Measurements from ENCODE around the gene STXBP6.

STXBP6 gene

DNA sequence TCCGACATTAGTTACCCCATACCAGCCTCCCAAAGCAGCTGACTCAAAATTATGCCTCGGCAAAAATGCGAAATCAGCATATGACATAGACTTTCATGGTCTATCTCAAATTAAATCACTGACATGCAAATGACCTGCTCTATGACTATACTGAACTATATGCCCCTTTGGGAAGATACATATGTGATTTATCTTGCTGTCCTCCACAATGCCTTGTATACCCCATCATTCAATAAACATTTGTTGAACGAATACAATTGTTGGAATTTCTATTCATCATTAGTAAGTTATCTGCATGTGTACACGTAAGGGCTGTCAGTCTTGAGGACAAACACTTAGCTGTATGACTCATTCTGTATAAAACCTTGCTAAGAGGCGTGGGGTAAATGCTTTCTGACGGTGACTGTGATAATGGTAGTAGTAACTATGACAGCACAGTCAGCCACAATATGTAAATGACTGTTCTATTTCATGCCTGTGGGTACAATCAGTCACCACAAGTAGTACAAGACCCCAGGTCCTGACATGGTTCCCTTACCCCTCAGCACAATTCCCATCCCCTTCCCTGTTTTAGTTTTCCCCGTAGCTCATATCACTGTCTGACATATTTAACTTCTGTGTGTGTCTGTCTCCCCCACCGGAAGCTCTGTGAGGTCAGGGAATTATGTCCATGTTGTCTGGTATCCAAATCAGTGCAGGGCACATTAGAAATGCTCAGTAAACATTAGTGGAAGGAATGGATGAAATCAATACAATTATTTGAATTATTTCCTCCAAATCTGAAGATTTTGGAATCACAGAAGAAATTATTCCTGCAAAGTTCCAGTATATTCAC lies 42.8 kb downstream of the STXBP6 start:
- no peak overlapping the region for H3K4me3 ChIP-seq (ENCODE audit: low read length)
- H3K4me1 ChIP-seq (ENCODE audit: control insufficient read depth, insufficient read depth, low read length) = peaks cover 22% of the 10 kb centered on the region

DNA sequence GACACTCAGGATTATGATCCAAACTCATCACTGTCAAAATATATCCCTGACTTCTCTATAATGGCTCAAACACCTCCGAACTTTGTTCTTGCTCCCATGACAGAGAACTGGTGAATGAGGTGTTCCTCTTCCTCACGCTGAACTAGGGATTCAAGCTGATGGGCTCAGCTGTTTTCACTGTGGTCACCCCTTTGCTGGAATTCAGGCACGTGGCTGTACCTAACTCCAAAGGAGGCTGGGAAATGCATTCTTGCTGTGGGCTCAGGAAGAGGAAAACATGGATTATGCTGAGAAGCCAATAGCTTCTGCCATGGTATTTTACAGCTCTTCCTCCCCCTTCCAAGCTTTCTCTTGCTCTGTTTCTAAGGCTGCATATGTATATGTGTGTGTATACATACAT lies 43.9 kb downstream of the STXBP6 start:
- no peak overlapping the region for H3K9ac ChIP-seq (ENCODE audit: low read length)
- peaks cover 22% of the 10 kb centered on the region for H3K4me1 ChIP-seq (ENCODE audit: control insufficient read depth, insufficient read depth, low read length)
- H3K4me3 ChIP-seq (ENCODE audit: low read length) = no peak overlapping the region
- no peaks in the 10 kb centered on the region for H3K9me3 ChIP-seq (ENCODE audit: control insufficient read depth, low read length)
- no peaks in the 10 kb centered on the region for H3K27me3 ChIP-seq (ENCODE audit: control insufficient read depth, insufficient read depth, low read length)
- H3K36me3 ChIP-seq (ENCODE audit: control insufficient read depth, insufficient read depth, low read length) = no peaks in the 10 kb centered on the region

More for the DNA sequence above, 42.8 kb downstream of the STXBP6 start:
- Histone ChIP-seq H3K27me3 (ENCODE audit: control insufficient read depth, insufficient read depth, low read length) (no peaks in the 10 kb centered on the region), H3K9me3 (ENCODE audit: control insufficient read depth, low read length) (no peaks in the 10 kb centered on the region), H3K36me3 (ENCODE audit: control insufficient read depth, insufficient read depth, low read length) (no peaks in the 10 kb centered on the region), H3K9ac (ENCODE audit: low read length) (no peak overlapping the region)

DNA sequence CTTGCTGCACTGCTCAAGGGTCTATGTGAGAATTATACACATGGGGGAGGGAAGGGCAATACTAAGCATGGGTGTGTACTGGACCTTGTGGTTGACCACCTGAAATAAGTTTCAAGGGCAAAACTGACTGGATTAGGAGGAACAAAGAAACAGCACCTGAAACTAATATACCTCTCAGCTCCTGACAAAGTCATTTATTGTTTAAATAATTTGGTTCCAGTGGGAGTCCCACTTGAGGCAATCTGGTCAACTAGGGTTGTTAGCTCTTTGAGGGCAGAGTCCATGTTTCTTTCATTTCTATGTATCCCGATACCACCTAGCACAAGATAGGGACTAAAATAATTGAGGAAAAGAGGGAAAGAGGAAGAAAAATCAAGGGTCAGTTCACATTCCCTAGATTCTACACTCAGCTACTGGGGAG lies 45.5 kb downstream of the STXBP6 start:
- no peak overlapping the region for H3K4me3 ChIP-seq (ENCODE audit: low read length)
- H3K4me1 ChIP-seq (ENCODE audit: control insufficient read depth, insufficient read depth, low read length) = peaks cover 14% of the 10 kb centered on the region
- no peaks in the 10 kb centered on the region for H3K36me3 ChIP-seq (ENCODE audit: control insufficient read depth, insufficient read depth, low read length)
- H3K27me3 ChIP-seq (ENCODE audit: control insufficient read depth, insufficient read depth, low read length) = no peaks in the 10 kb centered on the region
- H3K9ac ChIP-seq (ENCODE audit: low read length) = no peak overlapping the region
- H3K9me3 ChIP-seq (ENCODE audit: control insufficient read depth, low read length) = no peaks in the 10 kb centered on the region

DNA sequence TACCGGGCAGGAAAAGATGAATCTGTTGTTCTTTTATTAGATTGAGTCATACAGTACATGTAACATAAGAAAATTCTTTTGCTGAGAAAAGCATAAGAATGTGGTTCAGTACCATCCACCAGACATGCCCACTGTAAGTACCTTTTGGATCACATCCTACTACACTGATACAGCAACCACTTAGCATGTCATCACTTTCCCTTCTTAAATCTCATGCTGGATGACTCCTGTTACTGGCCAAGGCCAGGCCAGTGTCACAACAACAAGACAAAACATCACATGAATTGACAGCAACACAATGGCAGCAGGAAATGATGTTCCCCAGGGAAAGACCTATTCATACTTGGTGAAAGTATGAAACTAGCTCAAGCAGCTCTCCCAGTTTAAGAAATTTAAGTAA lies 46.4 kb downstream of the STXBP6 start:
- Histone ChIP-seq H3K4me1 (ENCODE audit: control insufficient read depth, insufficient read depth, low read length) (peaks cover 13% of the 10 kb centered on the region), H3K36me3 (ENCODE audit: control insufficient read depth, insufficient read depth, low read length) (no peaks in the 10 kb centered on the region)

DNA sequence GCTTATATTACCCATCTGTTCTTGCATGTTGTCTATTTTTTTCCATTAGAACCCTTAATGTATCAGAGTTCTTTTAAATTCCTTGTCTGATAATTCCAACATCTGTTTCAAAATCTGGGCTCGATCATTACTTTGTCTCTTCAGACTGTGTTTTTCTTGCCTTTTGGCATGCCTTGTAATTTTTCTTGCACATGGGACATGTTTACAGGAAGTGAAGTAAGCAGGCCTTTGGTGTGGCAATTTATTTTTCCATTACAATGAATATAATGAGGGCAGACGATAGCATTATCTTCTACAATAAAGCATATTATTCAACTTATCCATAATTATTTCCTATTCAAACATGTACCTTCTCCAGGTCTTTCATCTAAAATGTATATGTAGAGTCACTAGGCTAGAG lies 48.3 kb downstream of the STXBP6 start:
- no peaks in the 10 kb centered on the region for H3K9me3 ChIP-seq (ENCODE audit: control insufficient read depth, low read length)
- H3K4me3 ChIP-seq (ENCODE audit: low read length) = no peak overlapping the region
- no peak overlapping the region for H3K9ac ChIP-seq (ENCODE audit: low read length)
- no peaks in the 10 kb centered on the region for H3K4me1 ChIP-seq (ENCODE audit: control insufficient read depth, insufficient read depth, low read length)
- no peaks in the 10 kb centered on the region for H3K36me3 ChIP-seq (ENCODE audit: control insufficient read depth, insufficient read depth, low read length)
- H3K27me3 ChIP-seq (ENCODE audit: control insufficient read depth, insufficient read depth, low read length) = no peaks in the 10 kb centered on the region

More for the DNA sequence above, 46.4 kb downstream of the STXBP6 start:
- H3K9me3 ChIP-seq (ENCODE audit: control insufficient read depth, low read length) = no peaks in the 10 kb centered on the region
- no peak overlapping the region for H3K4me3 ChIP-seq (ENCODE audit: low read length)
- no peaks in the 10 kb centered on the region for H3K27me3 ChIP-seq (ENCODE audit: control insufficient read depth, insufficient read depth, low read length)
- H3K9ac ChIP-seq (ENCODE audit: low read length) = no peak overlapping the region

DNA sequence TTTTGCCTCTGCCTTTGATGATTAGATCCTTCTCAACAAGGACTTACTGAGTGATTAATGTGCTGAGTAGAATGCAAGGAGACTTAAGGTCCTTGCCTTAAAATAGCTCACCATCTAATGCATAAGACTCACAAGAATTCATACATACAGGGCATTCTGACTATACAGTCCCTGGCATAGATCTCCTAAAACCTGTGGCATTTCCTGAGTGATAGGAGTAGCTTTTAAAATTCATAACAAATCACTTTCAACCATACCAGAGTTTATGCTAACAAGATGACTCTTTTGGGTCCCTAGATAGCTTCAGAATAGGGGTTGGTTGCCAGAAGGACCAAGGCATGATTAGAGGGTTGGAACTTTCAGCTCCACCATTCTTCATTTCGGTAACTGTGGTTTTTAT lies 48.8 kb downstream of the STXBP6 start:
- Histone ChIP-seq H3K27me3 (ENCODE audit: control insufficient read depth, insufficient read depth, low read length) (no peaks in the 10 kb centered on the region), H3K4me1 (ENCODE audit: control insufficient read depth, insufficient read depth, low read length) (no peaks in the 10 kb centered on the region), H3K9me3 (ENCODE audit: control insufficient read depth, low read length) (no peaks in the 10 kb centered on the region), H3K4me3 (ENCODE audit: low read length) (no peak overlapping the region), H3K9ac (ENCODE audit: low read length) (no peak overlapping the region), H3K36me3 (ENCODE audit: control insufficient read depth, insufficient read depth, low read length) (no peaks in the 10 kb centered on the region)

DNA sequence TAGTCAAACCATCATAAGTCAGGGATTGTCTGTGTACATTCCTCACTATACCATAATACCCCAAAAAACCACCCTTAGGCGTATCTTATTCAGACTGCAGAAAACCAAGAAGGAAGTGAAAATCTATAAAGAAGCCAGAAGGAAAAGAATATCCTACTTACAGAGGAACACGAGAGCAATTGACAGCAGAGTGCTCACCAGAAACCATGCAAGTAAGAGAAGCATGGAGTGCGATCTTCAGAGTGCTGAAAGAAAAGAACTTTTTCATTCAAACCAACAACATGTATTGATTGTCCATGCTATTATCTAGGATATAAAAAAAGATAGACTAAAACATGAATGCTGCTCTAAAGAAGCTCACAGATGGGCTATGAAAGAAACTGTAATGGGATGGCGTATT lies 50.8 kb downstream of the STXBP6 start:
- Histone ChIP-seq H3K36me3 (ENCODE audit: control insufficient read depth, insufficient read depth, low read length) (no peaks in the 10 kb centered on the region), H3K4me3 (ENCODE audit: low read length) (no peak overlapping the region), H3K9me3 (ENCODE audit: control insufficient read depth, low read length) (no peaks in the 10 kb centered on the region), H3K4me1 (ENCODE audit: control insufficient read depth, insufficient read depth, low read length) (no peaks in the 10 kb centered on the region), H3K27me3 (ENCODE audit: control insufficient read depth, insufficient read depth, low read length) (no peaks in the 10 kb centered on the region), H3K9ac (ENCODE audit: low read length) (no peak overlapping the region)

DNA sequence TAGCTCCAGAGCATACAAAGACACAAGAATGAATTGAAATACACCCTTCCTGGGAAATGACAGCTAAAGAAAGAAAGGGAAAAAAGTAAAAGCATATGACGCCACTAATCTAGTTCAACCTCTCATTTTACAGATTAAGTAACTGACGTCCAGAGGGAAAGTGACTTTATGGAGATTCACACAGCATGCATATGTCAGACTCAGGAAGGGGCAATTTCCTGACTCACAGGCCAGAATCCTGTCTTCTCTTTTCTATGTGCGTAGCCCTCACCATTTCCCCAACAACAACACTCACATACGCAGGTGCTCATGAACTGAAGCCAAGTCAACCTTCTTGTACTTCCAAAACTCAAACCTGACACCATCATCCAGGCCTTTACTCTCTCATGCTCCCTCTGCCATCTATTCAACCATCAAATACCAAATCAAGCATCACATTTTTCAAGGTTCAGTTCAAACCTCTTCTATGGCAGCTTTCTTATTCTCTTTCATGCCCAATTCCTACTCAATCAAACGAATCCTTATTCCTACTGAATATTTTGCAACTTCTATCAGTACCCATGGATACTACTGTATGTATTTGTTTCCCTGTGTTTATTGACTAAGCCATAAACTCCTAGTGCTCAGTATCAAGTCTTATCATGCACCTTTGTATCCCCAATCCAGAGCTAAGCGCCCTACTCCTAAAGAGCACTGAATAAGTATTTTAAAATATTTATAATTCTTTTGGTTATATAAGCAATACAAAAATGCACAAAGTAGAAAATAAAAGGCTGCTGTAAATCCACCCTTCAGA lies 52.8 kb downstream of the STXBP6 start:
- Histone ChIP-seq H3K4me1 (ENCODE audit: control insufficient read depth, insufficient read depth, low read length) (no peaks in the 10 kb centered on the region), H3K36me3 (ENCODE audit: control insufficient read depth, insufficient read depth, low read length) (no peaks in the 10 kb centered on the region), H3K27me3 (ENCODE audit: control insufficient read depth, insufficient read depth, low read length) (no peaks in the 10 kb centered on the region), H3K9ac (ENCODE audit: low read length) (no peak overlapping the region), H3K9me3 (ENCODE audit: control insufficient read depth, low read length) (no peaks in the 10 kb centered on the region), H3K4me3 (ENCODE audit: low read length) (no peak overlapping the region)

DNA sequence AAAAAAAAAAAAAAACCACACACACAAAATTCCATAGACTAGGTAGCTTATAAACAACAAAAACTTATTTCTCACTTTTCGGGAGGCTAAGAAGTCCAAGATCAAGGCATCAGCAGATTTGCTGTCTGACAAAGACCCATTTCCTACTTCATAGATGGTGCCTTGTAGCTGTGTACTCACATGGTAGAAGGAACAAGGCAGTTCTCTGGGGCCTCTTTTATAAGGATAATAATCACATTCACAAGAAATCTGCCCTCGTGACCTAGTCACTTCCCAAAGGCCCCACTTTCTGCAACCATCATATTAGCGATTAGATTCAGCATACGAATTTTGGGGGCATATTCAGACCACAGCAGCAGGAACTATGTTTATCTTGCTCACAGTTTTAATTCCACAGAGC lies 54.9 kb downstream of the STXBP6 start:
- H3K9ac ChIP-seq (ENCODE audit: low read length) = no peak overlapping the region
- H3K9me3 ChIP-seq (ENCODE audit: control insufficient read depth, low read length) = no peaks in the 10 kb centered on the region
- no peak overlapping the region for H3K4me3 ChIP-seq (ENCODE audit: low read length)
- no peaks in the 10 kb centered on the region for H3K4me1 ChIP-seq (ENCODE audit: control insufficient read depth, insufficient read depth, low read length)
- no peaks in the 10 kb centered on the region for H3K36me3 ChIP-seq (ENCODE audit: control insufficient read depth, insufficient read depth, low read length)
- no peaks in the 10 kb centered on the region for H3K27me3 ChIP-seq (ENCODE audit: control insufficient read depth, insufficient read depth, low read length)

DNA sequence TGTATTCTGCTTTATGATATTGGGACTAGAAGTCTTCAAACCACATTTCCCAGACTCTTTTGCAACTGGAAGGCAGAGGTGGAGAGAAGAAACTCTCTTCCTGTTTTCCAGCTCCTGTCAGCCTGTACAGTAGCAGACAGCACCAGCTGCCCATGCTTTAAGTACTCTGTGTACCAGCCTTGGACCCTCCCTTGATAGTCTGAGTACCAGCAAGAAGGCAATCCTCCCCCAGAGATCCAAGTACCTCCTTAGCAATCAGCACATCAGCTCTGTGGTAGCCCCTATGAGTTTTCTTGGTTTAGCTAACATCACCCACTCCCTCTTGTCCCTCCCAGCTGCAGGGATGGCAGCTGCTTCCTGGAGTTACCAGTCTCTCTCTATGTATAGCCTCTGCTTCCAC lies 56.3 kb downstream of the STXBP6 start:
- no peak overlapping the region for H3K4me3 ChIP-seq (ENCODE audit: low read length)
- H3K9ac ChIP-seq (ENCODE audit: low read length) = no peak overlapping the region
- no peaks in the 10 kb centered on the region for H3K27me3 ChIP-seq (ENCODE audit: control insufficient read depth, insufficient read depth, low read length)
- H3K36me3 ChIP-seq (ENCODE audit: control insufficient read depth, insufficient read depth, low read length) = no peaks in the 10 kb centered on the region
- no peaks in the 10 kb centered on the region for H3K9me3 ChIP-seq (ENCODE audit: control insufficient read depth, low read length)
- H3K4me1 ChIP-seq (ENCODE audit: control insufficient read depth, insufficient read depth, low read length) = no peaks in the 10 kb centered on the region

DNA sequence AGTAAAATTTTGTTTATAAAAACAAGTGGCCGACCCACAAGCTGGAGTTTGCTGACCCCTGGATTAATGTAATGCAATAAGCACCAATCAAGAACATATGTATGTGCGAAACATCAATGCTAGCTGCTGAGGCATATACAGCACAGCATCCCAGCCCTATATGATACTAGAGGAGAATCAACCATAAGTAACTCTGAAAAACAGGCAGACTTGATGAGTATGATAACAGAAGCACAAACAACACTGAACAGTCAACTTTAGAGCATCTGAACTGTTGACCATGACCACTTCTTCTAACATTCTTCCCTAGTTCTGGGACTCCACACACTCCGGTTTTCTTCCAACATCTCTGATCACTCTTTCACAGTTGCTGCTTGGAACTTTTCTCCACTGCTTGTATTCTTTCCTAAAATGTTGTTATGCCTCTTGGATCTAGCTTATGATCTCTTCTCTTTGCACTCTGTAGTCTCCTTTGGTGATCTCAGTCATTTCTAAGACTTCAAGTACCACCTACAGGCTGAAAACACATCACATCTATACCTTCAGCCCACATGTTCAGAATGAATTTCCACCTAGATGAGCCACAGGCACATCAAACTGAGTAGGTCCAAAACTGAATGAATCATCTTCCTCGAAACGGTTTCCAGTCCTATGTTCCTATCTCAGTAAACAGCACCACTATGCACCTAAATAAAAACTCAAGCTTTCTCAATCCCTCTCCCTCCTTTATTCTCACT lies 57.2 kb downstream of the STXBP6 start:
- no peaks in the 10 kb centered on the region for H3K9me3 ChIP-seq (ENCODE audit: control insufficient read depth, low read length)
- H3K4me1 ChIP-seq (ENCODE audit: control insufficient read depth, insufficient read depth, low read length) = no peaks in the 10 kb centered on the region
- no peaks in the 10 kb centered on the region for H3K27me3 ChIP-seq (ENCODE audit: control insufficient read depth, insufficient read depth, low read length)
- no peak overlapping the region for H3K9ac ChIP-seq (ENCODE audit: low read length)
- H3K36me3 ChIP-seq (ENCODE audit: control insufficient read depth, insufficient read depth, low read length) = no peaks in the 10 kb centered on the region
- H3K4me3 ChIP-seq (ENCODE audit: low read length) = no peak overlapping the region

DNA sequence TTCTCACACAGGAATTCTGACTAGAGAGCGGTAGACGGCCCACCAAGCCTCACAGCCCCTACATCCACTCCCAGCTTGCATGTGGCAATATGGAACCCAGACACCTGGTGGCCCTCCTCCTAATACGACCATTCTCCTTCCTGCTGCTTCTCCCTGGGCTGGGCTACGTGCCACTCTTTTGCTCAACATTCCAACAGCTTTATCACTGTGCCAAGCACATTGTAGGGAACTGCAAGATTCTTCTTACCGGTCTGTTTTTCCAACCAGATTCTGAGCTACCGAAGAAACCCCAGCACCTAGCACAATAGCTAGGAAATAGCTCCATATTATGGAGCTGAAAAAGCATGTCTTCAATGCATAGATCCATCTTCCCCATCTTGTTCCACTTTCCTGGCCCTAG lies 58.1 kb downstream of the STXBP6 start:
- Histone ChIP-seq H3K36me3 (ENCODE audit: control insufficient read depth, insufficient read depth, low read length) (no peaks in the 10 kb centered on the region), H3K9me3 (ENCODE audit: control insufficient read depth, low read length) (no peaks in the 10 kb centered on the region), H3K4me3 (ENCODE audit: low read length) (no peak overlapping the region), H3K9ac (ENCODE audit: low read length) (no peak overlapping the region), H3K27me3 (ENCODE audit: control insufficient read depth, insufficient read depth, low read length) (no peaks in the 10 kb centered on the region), H3K4me1 (ENCODE audit: control insufficient read depth, insufficient read depth, low read length) (no peaks in the 10 kb centered on the region)

Measured in mucosa of stomach (tissue), 1 donor.